ENCODE data around the gene CABP7.

The CABP7 gene

DNA sequence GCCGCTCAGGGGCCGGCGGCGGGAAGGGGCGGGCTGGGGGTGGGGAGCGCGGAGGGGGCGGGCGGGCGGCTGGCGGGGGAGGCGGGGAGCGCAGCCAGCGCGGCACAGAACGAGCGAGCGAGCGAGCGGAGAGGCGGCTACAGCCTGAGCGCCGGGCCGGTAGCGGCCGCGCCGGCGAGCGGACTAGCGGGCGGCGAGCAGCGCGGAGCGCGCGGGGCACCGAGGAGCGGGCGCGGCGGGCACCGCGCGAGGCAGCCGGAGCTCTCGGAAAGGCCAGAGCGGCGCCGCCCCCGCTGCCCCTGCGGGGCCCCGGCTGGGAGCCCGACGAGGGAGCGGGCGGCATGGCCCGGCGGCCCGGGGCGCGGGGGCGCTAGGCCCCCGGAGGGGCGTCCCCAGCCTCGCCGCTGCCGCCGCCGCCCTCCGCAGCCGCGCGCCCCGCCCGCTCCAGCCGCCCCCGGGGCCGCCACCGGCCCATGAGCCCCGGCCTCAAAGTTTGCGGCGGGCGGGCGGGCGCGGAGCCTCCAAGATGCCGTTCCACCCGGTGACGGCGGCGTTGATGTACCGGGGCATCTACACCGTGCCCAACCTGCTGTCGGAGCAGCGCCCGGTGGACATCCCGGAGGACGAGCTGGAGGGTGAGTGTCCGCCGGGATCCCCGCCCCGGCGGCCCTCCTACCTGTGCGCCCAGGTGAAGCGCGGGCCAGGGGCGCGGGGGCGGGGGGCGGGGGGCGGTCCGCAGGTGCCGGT is at the start of gene CABP7:
Gene CABP7, plus strand, starts transcription at position 105 of the 747 bp plus-strand sequence. Its CDS starts 422 bp downstream, at position 527.
- DNase-seq (ENCODE audit: low spot score), result no peak
- no peak within 1 kb of the TSS for H3K27ac ChIP-seq
- H3K4me3 ChIP-seq, result peak within 1 kb of the TSS; percentile 55
- no peak for TF ChIP-seq CTCF (IDR thresholded peaks at IDR 0.05)

DNA sequence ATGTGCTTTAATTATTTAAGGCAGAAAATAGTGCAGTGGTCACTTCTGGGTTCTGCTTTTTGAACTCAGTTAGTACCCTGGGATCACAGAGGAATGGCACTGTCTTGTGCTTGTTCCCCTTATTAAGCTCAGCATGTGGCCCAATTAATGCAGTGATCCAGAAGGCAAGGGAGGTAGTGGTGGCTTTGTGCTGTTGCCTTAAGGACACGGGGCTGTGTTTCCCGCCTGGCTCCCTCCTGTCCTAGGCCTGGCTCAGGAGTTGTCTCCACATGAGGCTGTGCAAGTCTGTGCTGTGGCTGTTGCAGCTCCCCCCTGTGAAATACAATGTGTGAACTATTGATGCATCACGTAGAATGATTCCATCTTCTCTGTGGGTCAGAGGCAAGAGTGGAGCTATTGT is 49.2 kb upstream of the CABP7 start:
- no peak for TF ChIP-seq CTCF (IDR thresholded peaks at IDR 0.05)
- no peak overlapping the region for H3K27ac ChIP-seq
- DNase-seq (ENCODE audit: low spot score), result no peak
- H3K4me3 ChIP-seq, result no peak overlapping the region

GRCh38 chr22:29673361-29674066 is 46.3 kb upstream of the CABP7 start:
- no peak overlapping the region for H3K4me3 ChIP-seq
- no peak for DNase-seq (ENCODE audit: low spot score)
- TF ChIP-seq CTCF (IDR thresholded peaks at IDR 0.05), result no peak
- no peak overlapping the region for H3K27ac ChIP-seq

DNA sequence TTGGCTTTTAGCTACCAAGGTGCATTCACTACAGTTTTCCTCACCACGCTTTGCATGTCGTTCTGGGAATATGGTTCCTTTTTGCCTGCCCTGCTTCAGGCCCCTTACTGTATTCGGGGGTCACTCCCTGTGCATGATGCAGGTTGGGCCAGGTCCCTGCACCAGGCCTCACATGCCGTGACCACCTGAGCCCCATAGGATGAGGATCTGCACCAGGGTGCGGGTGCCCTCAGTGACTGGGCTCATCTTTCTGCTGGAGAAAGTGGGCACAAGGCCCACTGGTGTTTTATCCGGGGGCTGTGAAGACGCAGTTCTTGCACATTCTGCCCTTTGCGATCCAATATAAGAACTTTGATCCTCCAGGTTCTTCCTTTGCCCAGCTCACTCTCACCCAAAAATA is 45.7 kb upstream of the CABP7 start:
- Histone ChIP-seq H3K4me3 (no peak overlapping the region), H3K27ac (no peak overlapping the region)
- no peak for TF ChIP-seq CTCF (IDR thresholded peaks at IDR 0.05)
- DNase-seq (ENCODE audit: low spot score), result no peak

GRCh38 chr22:29679316-29679715 is 40.5 kb upstream of the CABP7 start:
- no peak for DNase-seq (ENCODE audit: low spot score)
- TF ChIP-seq CTCF (IDR thresholded peaks at IDR 0.05), result no peak
- Histone ChIP-seq H3K4me3 (no peak overlapping the region), H3K27ac (no peak overlapping the region)

GRCh38 chr22:29683536-29683935 is 36.3 kb upstream of the CABP7 start:
- no peak for DNase-seq (ENCODE audit: low spot score)
- H3K27ac ChIP-seq, result no peak overlapping the region

More at GRCh38 chr22:29683536-29683935, 36.3 kb upstream of the CABP7 start:
- TF ChIP-seq CTCF (IDR thresholded peaks at IDR 0.05), result no peak
- H3K4me3 ChIP-seq, result no peak overlapping the region
